MCF 10A (cell line): ENCODE data around the gene EPN2. TPM values are rescaled to one million over a fixed set of nuclear protein-coding genes. Genes with fewer than 3 reads are reported as not detected.
"Not testable (repeated sequence)": the region's sequence is repeated elsewhere in the genome, so short reads cannot be mapped to it uniquely, and the experiment has no call there.

Source experiments
- BruUV-seq: library from RNA; stranded (reverse); fragments of 400-500 nt; replicated peaks from 2 replicates; lab custom pipeline; 2021; lab: Mats Ljungman, UMichigan
- CTCF ChIA-PET: fragments of 300-600 bp; sonication (Branson Sonifier 250); formaldehyde crosslinking; extraction: SDS; loops from one replicate; lab custom pipeline; 2021; ENCODE audit warnings: antibody characterized with exemption, inconsistent platforms; lab: Yijun Ruan, JAX
- POLR2A ChIA-PET: fragments of 300-600, 350-650 bp; sonication (Branson Sonifier 250); formaldehyde crosslinking; extraction: SDS; loops from one replicate; lab custom pipeline; 2020; ENCODE audit warnings: antibody characterized with exemption, inconsistent platforms; lab: Yijun Ruan, JAX
- DNase-seq: peaks from one replicate; pipeline ENCODE4 v3.0.0-alpha.2; 2018; ENCODE audit not compliant: unreplicated experiment
- H3K27ac Mint-ChIP-seq: one replicate; pipeline ENCODE4 v1.8.0; 2022; ENCODE audit warnings: mild to moderate bottlenecking, low read depth, mixed read lengths; ENCODE audit not compliant: unreplicated experiment
- H3K27me3 Mint-ChIP-seq: one replicate; pipeline ENCODE4 v1.8.0; 2022; ENCODE audit warnings: mixed read lengths; ENCODE audit not compliant: insufficient read depth, unreplicated experiment
- H3K36me3 Mint-ChIP-seq: one replicate; pipeline ENCODE4 v1.8.0; 2022; ENCODE audit warnings: mild to moderate bottlenecking, moderate library complexity, mixed read lengths; ENCODE audit not compliant: insufficient read depth, unreplicated experiment
- H3K4me1 Mint-ChIP-seq: one replicate; pipeline ENCODE4 v1.8.0; 2022; ENCODE audit warnings: mixed read lengths; ENCODE audit not compliant: insufficient read depth, unreplicated experiment
- H3K4me3 Mint-ChIP-seq: one replicate; pipeline ENCODE4 v1.8.0; 2022; ENCODE audit warnings: mild to moderate bottlenecking, moderate library complexity, mixed read lengths; ENCODE audit not compliant: unreplicated experiment
- H3K9me3 Mint-ChIP-seq: one replicate; pipeline ENCODE4 v1.8.0; 2022; ENCODE audit warnings: mixed read lengths; ENCODE audit not compliant: unreplicated experiment
- CTCF ChIP-seq: fragments of 200-600 bp; IDR thresholded peaks from one replicate; pipeline ENCODE4 v1.8.0; 2022; ENCODE audit warnings: antibody characterized with exemption, mild to moderate bottlenecking; ENCODE audit not compliant: unreplicated experiment
- intact Hi-C: fragments of 100-400 bp; cut with micrococcal nuclease; formaldehyde crosslinking; loops from 2 replicates; pipeline ENCODE4 v1.14.1; 2022
- total RNA-seq: library from RNA; stranded (reverse); gene quantifications from 2 replicates; pipeline ENCODE4 v1.2.3, GENCODE V29; 2022

Gene EPN2
- total RNA-seq, 1 experiment from 2014 or later, result 35.1 TPM

GRCh38 chr17:19275457-19276127 lies 38.4 kb downstream of the EPN2 start:
- H3K27me3 Mint-ChIP-seq, result no peaks in the 10 kb centered on the region
- CTCF ChIA-PET, result no interaction called here
- intact Hi-C loops, result no loop called here
- no peak overlapping the region for H3K4me3 Mint-ChIP-seq
- POLR2A ChIA-PET, result no interaction called here
- peaks cover 5% of the 10 kb centered on the region for H3K4me1 Mint-ChIP-seq
- H3K9me3 Mint-ChIP-seq, result no peaks in the 10 kb centered on the region
- no peak for TF ChIP-seq CTCF
- no TSS peak for BruUV-seq
- no peak for DNase-seq
- H3K27ac Mint-ChIP-seq, result no peak overlapping the region
- H3K36me3 Mint-ChIP-seq, result peaks cover 22% of the 10 kb centered on the region

- H3K27me3 Mint-ChIP-seq, intact Hi-C loops, DNase-seq, BruUV-seq, H3K9me3 Mint-ChIP-seq, H3K4me3 Mint-ChIP-seq, H3K27ac Mint-ChIP-seq: not testable (repeated sequence)
- Mint-ChIP-seq H3K4me1 (peaks cover 10% of the 10 kb centered on the region), H3K36me3 (peaks cover 33% of the 10 kb centered on the region)
- ChIA-PET POLR2A (interaction anchor here (1.0 kb wide), 1 partner anchor 19 kb away, joined by 3 read pairs; no protein-coding TSS in a partner anchor), CTCF (interaction anchor here (1.0 kb wide), 1 partner anchor 17 kb away, joined by 3 read pairs; no protein-coding TSS in a partner anchor)
These were observed 41.1 kb downstream of the EPN2 start for GRCh38 chr17:19278284-19278683.

- no peak for DNase-seq
- Mint-ChIP-seq H3K9me3 (no peaks in the 10 kb centered on the region), H3K36me3 (peaks cover 36% of the 10 kb centered on the region), H3K4me3 (no peak overlapping the region), H3K27me3 (no peaks in the 10 kb centered on the region), H3K27ac (no peak overlapping the region), H3K4me1 (peaks cover 10% of the 10 kb centered on the region)
- CTCF ChIA-PET, result interaction anchor here (1.0 kb wide), 1 partner anchor 17 kb away, joined by 3 read pairs; no protein-coding TSS in a partner anchor
- BruUV-seq, result no TSS peak
- intact Hi-C loops, result no loop called here
- no peak for TF ChIP-seq CTCF
- POLR2A ChIA-PET, result interaction anchor here (1.0 kb wide), 1 partner anchor 19 kb away, joined by 3 read pairs; no protein-coding TSS in a partner anchor
These were observed 41.6 kb downstream of the EPN2 start for GRCh38 chr17:19278729-19279128.

- CTCF ChIA-PET, result no interaction called here
- POLR2A ChIA-PET, result interaction anchor here (0.6 to 0.7 kb wide), 2 partner anchors 97 to 517 kb away, joined by 3 read pairs; partner anchors contain the start of gene MAPK7
- intact Hi-C loops, result no loop called here
- Mint-ChIP-seq H3K36me3 (peaks cover 39% of the 10 kb centered on the region), H3K27ac (no peak overlapping the region), H3K27me3 (no peaks in the 10 kb centered on the region), H3K4me1 (peaks cover 10% of the 10 kb centered on the region), H3K9me3 (no peaks in the 10 kb centered on the region), H3K4me3 (no peak overlapping the region)
- DNase-seq, result peak; percentile 56
- BruUV-seq, result no TSS peak
- no peak for TF ChIP-seq CTCF
These were observed 44.0 kb downstream of the EPN2 start for GRCh38 chr17:19281161-19281560.
